GM18909 (cell line): ENCODE data around the gene RIN3.
"Not testable (repeated sequence)": the region's sequence is repeated elsewhere in the genome, so short reads cannot be mapped to it uniquely, and the experiment has no call there.

Source experiments
- ATAC-seq: cut with Tn5 transposase; IDR thresholded peaks from one replicate; pipeline ENCODE4 v1.9.1; 2021; ENCODE audit warnings: mild to moderate bottlenecking; ENCODE audit not compliant: unreplicated experiment, poor library complexity

Gene RIN3

DNA sequence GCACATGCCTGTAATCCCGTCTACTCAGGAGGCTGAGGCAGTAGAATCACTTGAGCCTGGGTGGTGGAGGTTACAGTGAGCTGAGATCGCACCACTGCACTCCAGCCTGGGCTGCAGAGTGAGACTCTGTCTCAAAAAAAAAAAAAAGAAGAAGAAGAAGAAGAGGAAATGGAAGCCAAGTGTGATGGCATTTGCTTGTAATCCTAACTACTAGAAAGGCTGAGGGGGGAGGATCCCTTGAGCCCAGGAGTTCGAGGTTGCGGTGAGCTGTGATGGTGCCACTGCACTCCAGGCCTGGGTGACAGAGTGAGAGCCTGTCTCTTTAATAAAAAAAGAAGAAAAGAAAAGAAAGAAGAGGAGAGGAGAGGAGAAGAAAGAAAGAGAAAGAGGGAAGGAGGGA lies 182.8 kb downstream of the RIN3 start:
- ATAC-seq: no peak

DNA sequence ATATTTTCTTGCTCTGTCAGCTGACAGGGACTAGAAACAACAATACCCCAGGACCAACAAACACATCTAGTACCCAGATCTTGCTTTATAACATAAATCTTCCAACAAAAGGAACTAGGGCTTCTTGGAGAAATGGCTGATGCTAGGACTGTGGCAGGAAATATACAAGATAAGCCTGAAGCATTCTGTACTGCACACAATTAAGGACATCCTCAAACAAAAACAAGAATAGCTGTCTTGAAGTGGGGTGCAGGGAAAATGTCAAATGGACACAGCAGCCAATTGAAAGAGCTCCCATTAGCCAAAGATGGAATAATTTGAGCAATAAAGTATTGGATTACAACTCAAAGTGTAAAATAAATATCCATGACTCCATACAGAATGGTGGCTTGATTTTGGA lies 184.8 kb downstream of the RIN3 start:
- no peak for ATAC-seq

DNA sequence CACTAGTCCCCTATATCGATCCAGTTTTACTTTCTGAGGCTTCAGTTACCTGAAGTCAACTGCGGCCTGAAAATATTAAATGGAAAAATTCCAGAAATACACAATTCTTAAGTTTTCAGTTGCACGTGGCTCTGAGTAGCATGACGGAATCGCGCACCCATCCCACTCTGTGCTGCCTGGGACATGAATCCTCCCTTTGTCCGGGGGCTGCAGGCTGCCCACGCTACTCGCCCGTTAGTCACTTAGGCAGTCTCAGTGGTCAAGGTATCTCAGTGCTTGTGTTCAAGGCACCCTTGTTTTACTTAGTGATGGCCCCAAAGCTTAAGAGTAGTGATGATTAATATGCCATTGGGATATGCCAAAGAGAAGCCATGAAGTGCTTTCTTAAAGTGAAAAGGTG lies 188.2 kb downstream of the RIN3 start:
- ATAC-seq: no peak

DNA sequence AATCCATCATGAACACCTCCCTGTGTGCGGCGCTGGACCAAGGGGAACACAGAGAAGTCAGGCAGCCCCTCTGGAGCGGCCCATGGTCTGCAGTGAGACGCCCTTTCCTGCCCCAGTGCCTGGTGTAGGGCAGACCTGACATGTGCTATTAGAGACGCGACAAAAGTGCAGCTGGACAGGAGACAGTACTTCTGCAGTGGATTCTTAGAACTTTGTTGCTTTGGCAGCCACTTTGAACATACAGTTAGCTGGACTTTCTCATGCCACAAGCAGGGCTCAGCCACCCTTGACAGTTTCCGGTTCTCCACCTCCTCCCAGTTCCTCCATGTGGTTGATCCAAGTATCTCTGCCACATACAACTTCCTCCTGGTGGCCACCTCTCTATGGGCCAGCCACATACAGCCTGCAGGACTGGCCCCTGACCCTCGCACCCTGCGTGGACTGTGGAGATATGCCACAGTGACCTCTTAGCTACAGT lies 188.9 kb downstream of the RIN3 start:
- ATAC-seq: no peak

DNA sequence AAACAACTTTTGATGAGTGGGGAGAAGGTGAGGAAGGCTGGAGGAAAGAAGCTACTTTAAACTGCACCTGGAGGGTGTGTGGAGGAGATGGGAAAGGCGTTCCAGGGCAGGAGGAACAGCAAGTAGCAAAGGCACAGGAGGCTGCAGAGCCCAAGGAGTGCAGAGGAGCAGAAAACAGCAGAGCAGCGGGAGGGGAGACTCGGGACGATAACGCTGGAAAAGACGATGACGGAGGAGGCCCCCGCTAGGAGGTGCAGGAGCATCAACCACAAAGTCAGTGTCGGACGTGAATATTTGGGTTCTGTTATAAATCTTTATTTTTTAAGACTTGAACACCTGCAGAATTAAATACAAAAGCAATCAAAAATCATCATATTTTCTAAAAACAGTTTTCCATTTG lies 189.9 kb downstream of the RIN3 start:
- no peak for ATAC-seq

DNA sequence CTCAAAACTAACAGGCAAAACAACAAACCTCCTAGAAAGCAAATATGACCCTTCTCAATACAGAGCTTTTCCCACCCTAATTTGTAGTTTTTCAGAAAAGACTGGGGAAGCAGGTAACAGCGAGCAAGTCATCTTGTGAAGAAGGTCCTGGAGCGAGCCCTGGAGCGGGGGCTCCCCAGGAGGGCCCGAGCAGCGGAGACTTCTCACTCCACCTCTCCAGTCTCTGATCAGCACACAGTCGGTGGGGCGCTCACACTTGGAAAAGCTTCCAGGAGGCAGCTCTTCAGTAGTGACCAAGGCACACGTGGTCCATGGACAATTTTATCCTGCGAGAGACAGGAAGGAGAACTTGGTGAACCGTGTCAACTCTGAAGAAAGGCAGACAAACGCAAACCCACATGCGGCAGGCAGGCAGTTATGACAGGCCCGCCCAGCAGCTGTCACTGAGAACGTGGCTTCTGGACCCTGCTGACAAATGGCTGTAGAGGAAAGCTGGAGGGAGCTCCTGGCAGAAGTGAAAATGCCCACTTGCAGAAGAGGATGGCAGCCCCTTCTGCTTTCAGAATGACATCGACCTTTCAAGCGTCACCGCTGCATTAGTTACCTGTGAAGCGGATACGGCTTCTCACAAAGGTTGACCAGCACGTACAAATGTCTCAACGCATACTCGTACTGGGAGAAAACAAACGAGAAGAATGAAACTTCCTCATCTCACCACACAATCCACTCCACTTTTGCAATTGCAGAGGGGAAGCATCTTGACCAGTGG lies 190.6 kb downstream of the RIN3 start:
- peak; percentile 92 for ATAC-seq

DNA sequence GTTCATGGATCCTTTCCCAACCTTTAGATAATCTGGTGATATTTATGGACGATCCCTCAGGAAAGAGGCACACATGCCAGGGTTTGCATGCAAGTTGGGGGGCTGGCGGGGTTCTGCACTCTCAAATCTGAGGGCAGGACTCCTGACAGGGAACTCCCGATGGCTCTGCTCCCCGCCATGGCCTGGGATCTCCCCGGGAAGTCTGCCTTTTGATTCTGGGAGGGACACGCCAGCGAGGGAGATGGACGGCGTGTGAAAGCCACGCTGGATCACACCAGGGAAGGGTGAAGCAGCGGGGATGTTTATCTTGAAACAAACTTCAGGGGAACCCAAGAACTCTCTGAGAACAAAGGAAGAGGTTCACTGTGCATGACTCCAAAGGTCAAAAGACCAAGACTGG lies 191.2 kb downstream of the RIN3 start:
- no peak for ATAC-seq

DNA sequence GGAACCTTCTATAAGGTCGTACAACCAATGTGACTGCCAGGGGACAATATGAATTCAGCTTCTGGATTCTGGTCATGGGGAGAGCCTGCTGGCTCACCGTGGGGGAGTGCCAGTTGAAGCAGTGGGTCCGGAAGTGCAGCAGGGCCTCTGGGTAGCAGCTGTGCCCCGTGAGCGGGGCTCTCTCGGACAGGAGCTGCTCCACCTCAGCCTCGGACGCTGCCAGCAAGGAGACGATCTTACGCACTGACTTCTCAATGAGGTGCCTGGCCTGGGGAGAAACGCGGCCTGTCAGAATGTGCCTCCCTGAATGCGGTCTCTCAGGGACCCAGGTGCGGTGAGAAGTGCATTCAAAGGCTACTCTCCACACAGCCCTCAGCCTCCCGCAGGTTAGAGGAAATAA lies 192.8 kb downstream of the RIN3 start:
- no peak for ATAC-seq

DNA sequence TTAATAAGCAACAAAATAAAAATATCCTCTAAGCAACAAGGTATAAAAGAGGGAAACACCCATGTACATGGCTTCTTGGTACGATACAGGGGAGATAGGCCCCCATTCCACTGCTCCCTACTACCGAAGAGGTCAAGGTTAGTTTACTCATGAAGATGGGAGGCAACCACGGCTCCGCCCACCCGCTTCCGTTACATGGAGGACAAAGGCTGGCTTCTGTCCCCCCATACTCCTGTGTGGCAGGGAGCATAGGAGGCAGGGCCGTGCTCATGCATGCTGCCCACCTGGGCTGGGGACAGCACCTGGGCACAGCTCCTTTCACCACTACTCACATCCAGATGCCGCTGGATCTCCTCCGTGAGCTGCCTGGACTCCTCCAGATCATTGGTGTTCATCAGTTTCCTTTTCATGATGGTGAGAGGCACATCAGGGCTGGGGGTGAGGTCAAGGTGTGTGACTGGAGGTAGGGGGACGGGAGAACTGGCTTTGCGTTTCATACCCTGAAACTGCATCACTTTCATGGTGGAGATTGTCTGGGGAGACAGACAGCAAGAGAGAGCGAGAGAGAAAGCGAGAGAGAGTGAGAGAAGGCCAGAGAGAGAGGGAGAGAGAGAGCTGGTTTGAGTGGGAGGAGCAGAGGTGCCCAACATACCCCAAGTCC lies 195.9 kb downstream of the RIN3 start:
- no peak for ATAC-seq

DNA sequence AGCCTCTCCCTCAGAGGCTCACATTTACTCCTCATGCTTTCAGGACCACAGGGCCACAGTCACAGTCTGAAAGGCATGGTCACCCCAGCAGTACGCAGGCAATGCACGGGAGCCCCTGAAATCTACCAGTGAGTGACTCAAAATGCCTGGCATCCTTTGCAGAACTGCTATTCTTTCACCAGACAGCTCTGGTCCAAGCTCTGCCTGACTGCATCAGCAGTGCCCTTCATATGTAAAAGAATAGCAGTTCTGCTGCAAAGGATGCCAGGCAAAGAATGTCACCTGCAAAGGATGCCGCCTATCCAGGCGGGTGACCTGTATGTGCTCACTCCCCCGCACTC lies 196.4 kb downstream of the RIN3 start:
- ATAC-seq: no peak

DNA sequence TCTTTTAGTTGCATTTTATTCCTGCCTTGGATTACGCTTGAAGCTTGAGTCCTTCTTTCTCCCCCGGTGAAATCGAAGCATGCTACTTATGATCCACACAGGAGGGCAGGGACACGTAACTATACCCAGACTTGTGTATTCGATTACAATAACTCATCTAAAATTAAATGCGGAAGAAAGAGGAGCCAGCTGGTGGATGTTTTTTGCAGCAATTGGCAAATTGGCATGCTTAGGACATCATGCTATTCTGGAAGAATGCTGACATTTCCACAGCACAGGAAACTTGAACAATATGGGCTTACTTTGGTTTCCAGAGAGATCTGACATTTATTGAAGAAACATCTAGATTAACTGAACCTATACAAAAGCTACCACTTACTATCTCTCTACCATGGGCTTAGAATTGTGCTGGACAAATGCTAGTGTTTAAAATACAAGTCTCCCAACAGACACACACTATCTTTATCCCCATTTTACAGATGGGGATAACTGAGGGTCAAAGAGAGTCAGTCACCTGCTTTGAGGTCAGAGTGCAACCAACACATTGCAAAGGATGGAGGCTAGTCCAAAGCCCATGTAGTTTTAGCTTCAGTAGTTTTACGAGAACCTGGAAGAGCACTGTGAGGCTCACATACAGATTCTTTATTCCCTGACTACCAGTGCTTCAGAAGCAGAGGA lies 198.5 kb downstream of the RIN3 start:
- ATAC-seq: no peak

DNA sequence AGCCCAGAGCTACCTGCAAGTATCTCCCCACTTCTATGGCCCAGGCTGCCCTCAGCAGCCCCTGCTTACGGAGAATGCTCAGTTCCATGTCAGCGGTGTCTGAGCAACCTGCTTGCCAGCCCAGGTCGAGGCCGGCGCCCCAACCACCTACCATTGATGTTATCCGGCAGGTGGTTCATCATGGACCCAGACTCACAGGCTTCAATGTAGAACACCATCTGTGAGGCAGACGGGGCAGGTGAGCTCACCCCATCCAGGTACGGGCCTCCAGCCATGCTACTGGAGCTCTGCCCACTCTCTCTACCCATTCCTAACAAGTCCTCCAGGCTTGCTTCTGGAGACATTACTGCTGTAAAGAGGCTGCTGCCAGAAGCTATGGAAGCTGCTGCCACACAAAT lies 199.1 kb downstream of the RIN3 start:
- ATAC-seq: no peak

DNA sequence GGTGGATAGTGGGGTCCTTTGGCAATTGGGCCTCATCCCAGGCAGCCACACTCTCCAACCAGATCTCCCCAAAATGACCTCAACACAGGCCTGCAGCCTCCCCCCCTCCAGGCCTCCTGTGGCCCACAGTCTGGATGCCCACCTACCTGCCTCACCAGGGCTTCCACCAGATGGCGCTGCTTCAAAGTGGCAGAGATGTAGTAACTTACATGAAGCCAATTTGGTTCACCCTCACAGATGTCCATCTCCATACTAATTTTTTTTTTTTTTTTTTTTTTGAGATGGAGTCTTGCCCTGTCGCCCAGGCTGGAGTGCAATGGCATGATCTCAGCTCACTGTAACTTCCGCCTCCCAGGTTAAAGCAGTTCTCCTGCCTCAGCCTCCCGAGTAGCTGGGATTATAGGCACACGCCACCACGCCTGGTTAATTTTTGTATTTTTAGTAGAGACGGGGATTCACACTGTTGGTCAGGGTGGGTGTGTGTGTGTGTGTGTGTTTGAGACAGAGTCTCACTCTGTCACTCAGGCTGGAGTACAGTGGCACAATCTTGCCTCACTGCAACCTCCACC lies 201.2 kb downstream of the RIN3 start:
- ATAC-seq: not testable (repeated sequence)

DNA sequence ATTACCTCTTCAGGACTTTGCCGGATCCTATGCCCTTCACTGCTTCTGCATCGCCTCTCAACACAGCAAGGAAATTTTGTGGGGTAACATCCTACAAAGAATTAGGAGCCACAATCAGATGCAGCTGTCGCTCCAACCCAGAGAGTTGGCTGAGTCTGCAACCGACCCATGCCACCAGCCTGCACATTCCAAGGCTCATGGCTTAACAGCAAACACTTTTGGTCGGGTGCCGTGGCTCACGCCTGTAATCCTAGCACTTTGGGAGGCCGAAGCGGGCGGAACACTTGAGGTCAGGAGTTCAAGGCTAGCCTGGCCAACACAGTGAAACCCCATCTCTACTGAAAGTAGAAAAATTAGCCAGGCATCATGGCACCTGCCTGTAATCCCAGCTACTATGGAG lies 202.6 kb downstream of the RIN3 start:
- ATAC-seq: no peak

DNA sequence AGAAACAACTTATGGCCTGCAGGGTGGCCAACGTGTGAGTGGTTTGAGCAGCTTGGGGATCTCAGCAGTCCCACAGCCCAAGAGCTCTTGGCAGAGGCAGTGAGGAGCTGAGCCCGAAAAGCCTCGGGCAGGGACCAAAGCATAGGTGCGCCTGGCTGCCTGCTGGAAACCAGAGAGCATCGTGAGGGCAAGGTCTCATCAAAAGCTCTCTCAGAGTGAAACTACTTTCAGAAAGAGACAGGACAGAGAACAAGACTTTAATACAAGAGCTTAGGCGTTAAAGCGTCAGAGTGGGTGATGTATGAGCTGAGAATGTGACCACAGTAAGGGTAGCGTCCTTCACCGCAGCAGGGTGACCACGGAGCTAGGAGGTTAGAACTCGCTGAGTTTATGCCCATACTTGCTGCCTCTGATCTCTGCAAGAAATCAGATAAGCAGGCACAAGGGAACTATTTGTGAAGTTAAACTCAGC lies 204.0 kb downstream of the RIN3 start:
- no peak for ATAC-seq

DNA sequence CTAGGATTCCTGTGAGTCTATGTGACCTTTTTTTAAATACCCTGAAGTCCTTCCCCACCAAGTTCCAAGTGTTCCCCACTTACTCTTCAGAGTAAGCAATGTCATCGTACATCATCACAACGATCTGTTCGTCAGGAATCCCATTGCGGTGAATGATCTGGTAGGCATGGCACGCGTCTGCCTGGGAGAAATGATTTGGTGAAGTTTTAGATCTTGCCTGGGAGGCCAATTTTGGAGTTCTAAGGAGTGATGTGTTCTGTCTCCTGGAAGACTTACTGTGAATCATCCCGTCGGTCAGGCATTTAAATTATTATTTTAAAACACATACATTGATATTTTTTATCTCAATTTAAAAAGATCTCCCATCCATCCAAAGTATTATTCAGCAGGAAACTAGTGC lies 205.1 kb downstream of the RIN3 start:
- ATAC-seq: no peak

DNA sequence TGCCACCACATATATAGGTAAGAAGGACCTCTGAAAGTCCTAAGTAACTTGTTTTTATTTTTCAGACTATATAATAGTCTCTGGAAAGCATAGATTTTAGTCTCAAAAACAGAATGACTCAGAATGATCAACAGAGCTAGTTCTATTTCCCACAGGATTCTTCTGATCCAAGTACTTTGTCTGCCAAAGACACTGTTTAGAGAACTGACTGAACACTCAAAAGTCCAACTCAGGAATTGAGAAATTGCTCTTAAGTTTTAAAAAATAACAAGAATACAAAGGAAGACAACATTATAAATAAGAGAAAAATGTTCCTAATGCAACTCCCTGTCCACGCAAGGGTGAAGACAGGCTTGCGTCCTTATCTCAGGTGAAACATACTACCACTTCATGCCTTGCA lies 205.8 kb downstream of the RIN3 start:
- ATAC-seq: no peak

DNA sequence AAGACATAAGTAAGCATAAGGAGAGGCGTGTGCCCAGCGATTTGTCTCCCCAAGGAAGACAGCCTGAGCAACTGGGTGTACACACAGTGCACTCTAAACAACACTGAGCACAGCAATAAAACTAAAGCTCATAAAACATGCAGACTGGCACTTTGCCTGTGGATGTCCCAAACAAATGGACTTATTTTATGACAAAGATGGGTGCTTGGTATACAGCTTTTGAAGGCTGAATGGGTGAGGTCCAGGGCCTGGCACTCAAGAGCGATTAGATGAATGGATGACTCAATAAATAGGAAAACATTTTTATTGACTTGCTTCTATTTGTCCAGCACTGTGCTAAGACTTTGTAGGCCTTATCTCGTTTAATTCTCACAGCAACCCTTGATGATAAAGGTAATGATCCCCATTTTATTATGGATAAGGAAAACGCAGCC lies 206.3 kb downstream of the RIN3 start:
- ATAC-seq: no peak

DNA sequence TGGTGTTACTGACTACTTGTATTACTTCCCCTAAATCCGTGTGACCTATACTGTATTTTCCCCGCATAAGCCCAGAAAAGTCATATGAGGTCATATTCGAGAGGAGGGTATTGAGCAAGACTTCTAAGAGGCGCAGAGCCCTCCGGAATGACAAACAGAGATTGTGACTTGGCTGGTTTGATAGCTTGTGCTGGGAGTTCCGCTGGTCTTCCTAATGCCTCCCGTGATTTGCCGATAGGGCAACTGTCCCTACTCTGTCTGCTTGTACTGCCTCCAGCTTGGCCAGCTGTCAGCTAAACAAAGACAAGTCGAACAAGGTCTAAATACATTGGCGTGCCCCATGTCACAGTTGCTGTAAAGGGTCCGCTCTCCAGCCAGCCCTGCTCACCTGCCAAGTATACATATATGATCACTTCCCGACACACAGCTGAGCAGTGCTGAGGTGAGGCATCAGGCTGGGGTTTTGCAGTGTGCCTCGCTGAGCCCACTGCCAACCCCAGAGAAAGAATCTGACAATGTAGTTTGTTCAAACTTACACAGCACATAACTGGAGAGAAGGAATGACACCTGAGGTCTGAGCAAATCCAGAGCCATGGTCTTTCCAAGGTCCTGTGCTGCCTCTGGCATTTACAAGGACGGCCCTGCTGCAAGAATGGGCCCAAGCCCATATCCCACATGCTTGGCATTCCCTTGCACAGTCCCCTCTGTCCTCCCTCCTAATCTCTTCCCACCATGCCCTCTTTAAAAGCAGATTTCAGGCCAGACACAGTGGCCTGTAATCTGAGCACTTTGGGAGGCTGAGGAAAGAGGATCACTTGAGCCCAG lies 211.1 kb downstream of the RIN3 start:
- no peak for ATAC-seq
